ENCODE data around the gene TMTC1. TPM values are rescaled to one million over a fixed set of nuclear protein-coding genes. Genes with fewer than 3 reads are reported as not detected.
A peak's percentile ranks its signal among the peaks of the same experiment; 100 is the strongest.

TMTC1 gene
- total RNA-seq, 4 donors from 2014 or later: 83.9 to 169 (median 96.9) TPM

- DNase-seq (ENCODE audit: low spot score) (no peak), ATAC-seq (ENCODE audit: low FRiP score) (no peak)
- TF ChIP-seq CTCF (IDR thresholded peaks at IDR 0.05): no peak
These were observed 23.4 kb upstream of the TMTC1 start for GRCh38 chr12:29807129-29807528.

- DNase-seq (ENCODE audit: low spot score) (no peak), ATAC-seq (ENCODE audit: low FRiP score) (no peak)
- TF ChIP-seq CTCF (IDR thresholded peaks at IDR 0.05): no peak
These were observed 20.3 kb upstream of the TMTC1 start for GRCh38 chr12:29804019-29804418.

- DNase-seq (ENCODE audit: low spot score) (no peak), ATAC-seq (ENCODE audit: low FRiP score) (no peak)
- TF ChIP-seq CTCF (IDR thresholded peaks at IDR 0.05): no peak
These were observed 15.8 kb upstream of the TMTC1 start for GRCh38 chr12:29799591-29799990.

GRCh38 chr12:29797565-29798355 lies 14.0 kb upstream of the TMTC1 start:
- TF ChIP-seq CTCF (IDR thresholded peaks at IDR 0.05): no peak
- DNase-seq (ENCODE audit: low spot score) (no peak), ATAC-seq (ENCODE audit: low FRiP score) (no peak)

- peak; percentile 86 for ATAC-seq (ENCODE audit: low FRiP score)
- no peak for DNase-seq (ENCODE audit: low spot score)
- TF ChIP-seq CTCF (IDR thresholded peaks at IDR 0.05): no peak
These were observed 13.1 kb upstream of the TMTC1 start for GRCh38 chr12:29796823-29797263.

- no peak for TF ChIP-seq CTCF (IDR thresholded peaks at IDR 0.05)
- no peak for DNase-seq (ENCODE audit: low spot score)
- ATAC-seq (ENCODE audit: low FRiP score): no peak
These were observed 12.0 kb upstream of the TMTC1 start for GRCh38 chr12:29795715-29796114.

GRCh38 chr12:29794862-29795261 lies 11.1 kb upstream of the TMTC1 start:
- no peak for DNase-seq (ENCODE audit: low spot score)
- no peak for ATAC-seq (ENCODE audit: low FRiP score)
- no peak for TF ChIP-seq CTCF (IDR thresholded peaks at IDR 0.05)

All from omental fat pad (tissue), 4 donors.